Measurements from ENCODE around the gene SH3PXD2A.

DNA sequence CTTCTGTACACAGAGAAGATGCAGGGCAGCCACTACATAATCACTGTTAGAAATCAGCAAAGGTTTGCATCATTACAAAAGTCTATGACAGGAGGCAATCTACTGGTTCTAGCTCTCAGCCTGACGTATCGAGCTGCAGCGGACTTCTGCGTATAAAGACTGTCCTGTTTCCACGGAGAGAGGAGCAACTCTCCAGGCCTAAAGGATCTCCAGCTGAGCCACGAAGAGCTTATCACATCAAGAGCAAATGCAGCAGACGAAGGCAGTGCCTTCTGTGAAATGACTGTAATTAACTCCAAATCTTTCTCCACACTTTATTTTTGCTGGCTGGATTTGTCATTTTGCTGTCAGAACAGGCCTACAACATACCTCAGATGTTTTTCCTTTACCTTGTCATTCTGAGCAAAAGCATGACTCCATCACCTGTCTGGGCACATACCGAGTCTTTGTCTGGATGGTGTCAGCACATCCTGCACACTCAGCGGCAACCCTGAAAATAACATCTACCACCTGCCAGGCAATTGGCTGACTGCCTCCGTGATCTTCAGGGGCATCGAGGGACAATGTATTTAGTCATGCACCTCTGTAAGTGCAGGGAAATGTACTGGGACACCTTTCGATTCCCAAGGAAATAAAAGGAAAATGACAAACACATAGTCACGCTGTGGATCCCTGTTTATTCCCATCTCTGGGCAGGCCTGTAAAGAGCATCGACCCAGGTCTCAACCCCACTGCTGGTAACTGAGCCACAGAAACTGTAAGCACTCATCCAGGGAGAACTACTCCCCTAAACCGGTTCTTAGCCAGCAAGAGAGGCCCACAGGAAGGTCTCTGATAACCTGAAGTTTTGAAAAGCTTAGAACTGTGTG, 26.3 kb upstream of the SH3PXD2A start:
- TF ChIP-seq POLR2A (IDR thresholded peaks at IDR 0.05) (no peak), POLR2AphosphoS5 (IDR thresholded peaks at IDR 0.05) (no peak)
- TF ChIP-seq, protein P1, sequence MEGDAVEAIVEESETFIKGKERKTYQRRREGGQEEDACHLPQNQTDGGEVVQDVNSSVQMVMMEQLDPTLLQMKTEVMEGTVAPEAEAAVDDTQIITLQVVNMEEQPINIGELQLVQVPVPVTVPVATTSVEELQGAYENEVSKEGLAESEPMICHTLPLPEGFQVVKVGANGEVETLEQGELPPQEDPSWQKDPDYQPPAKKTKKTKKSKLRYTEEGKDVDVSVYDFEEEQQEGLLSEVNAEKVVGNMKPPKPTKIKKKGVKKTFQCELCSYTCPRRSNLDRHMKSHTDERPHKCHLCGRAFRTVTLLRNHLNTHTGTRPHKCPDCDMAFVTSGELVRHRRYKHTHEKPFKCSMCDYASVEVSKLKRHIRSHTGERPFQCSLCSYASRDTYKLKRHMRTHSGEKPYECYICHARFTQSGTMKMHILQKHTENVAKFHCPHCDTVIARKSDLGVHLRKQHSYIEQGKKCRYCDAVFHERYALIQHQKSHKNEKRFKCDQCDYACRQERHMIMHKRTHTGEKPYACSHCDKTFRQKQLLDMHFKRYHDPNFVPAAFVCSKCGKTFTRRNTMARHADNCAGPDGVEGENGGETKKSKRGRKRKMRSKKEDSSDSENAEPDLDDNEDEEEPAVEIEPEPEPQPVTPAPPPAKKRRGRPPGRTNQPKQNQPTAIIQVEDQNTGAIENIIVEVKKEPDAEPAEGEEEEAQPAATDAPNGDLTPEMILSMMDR (IDR thresholded peaks at IDR 0.05 in 8 of 11, conservative IDR thresholded peaks at IDR 0.05 in 3 of 11), result no peak
